ENCODE measurements around the gene CSF1.
A peak's percentile ranks its signal among the peaks of the same experiment; 100 is the strongest.
"Not testable (repeated sequence)": the region's sequence is repeated elsewhere in the genome, so short reads cannot be mapped to it uniquely, and the experiment has no call there.

CSF1 gene

GRCh38 chr1:109944541-109944940 is 33.9 kb downstream of the CSF1 start:
- DNase-seq (ENCODE audit: low spot score), result no peak

GRCh38 chr1:109946511-109946910 is 35.9 kb downstream of the CSF1 start:
- no peak for DNase-seq (ENCODE audit: low spot score)

- no peak for DNase-seq (ENCODE audit: low spot score)
These were observed 37.1 kb downstream of the CSF1 start for GRCh38 chr1:109947582-109948284.

- DNase-seq (ENCODE audit: low spot score), result no peak
These were observed 37.6 kb downstream of the CSF1 start for GRCh38 chr1:109948285-109948630.

- no peak for DNase-seq (ENCODE audit: low spot score)
These were observed 39.4 kb downstream of the CSF1 start for GRCh38 chr1:109950038-109950437.

GRCh38 chr1:109950509-109950908 is 39.9 kb downstream of the CSF1 start:
- no peak for DNase-seq (ENCODE audit: low spot score)

GRCh38 chr1:109951501-109951900 is 40.9 kb downstream of the CSF1 start:
- DNase-seq (ENCODE audit: low spot score), result not testable (repeated sequence)

GRCh38 chr1:109954041-109954512 is 43.4 kb downstream of the CSF1 start:
- no peak for DNase-seq (ENCODE audit: low spot score)

- DNase-seq (ENCODE audit: low spot score), result no peak
These were observed 49.0 kb downstream of the CSF1 start for GRCh38 chr1:109959632-109959973.

GRCh38 chr1:109959974-109960744 is 49.5 kb downstream of the CSF1 start:
- peak; percentile 65 for DNase-seq (ENCODE audit: low spot score)

GRCh38 chr1:109960745-109961094 is 50.1 kb downstream of the CSF1 start:
- no peak for DNase-seq (ENCODE audit: low spot score)

- no peak for DNase-seq (ENCODE audit: low spot score)
These were observed 53.2 kb downstream of the CSF1 start for GRCh38 chr1:109963864-109964263.

- DNase-seq (ENCODE audit: low spot score), result no peak
These were observed 58.6 kb downstream of the CSF1 start for GRCh38 chr1:109969146-109969829.

- no peak for DNase-seq (ENCODE audit: low spot score)
These were observed 59.3 kb downstream of the CSF1 start for GRCh38 chr1:109969907-109970306.

GRCh38 chr1:109971559-109971958 is 60.9 kb downstream of the CSF1 start:
- DNase-seq (ENCODE audit: low spot score), result no peak

- DNase-seq (ENCODE audit: low spot score), result no peak
These were observed 63.5 kb downstream of the CSF1 start for GRCh38 chr1:109974191-109974590.

- no peak for DNase-seq (ENCODE audit: low spot score)
These were observed 65.1 kb downstream of the CSF1 start for GRCh38 chr1:109975718-109976117.

GRCh38 chr1:109976762-109977161 is 66.1 kb downstream of the CSF1 start:
- DNase-seq (ENCODE audit: low spot score), result no peak

- DNase-seq (ENCODE audit: low spot score), result no peak
These were observed 66.6 kb downstream of the CSF1 start for GRCh38 chr1:109977225-109977624.

- no peak for DNase-seq (ENCODE audit: low spot score)
These were observed 67.2 kb downstream of the CSF1 start for GRCh38 chr1:109977657-109978378.

GRCh38 chr1:109978761-109979488 is 68.3 kb downstream of the CSF1 start:
- no peak for DNase-seq (ENCODE audit: low spot score)
